H7 (cell line): Measurements from ENCODE around the gene ALPL. TPM values are rescaled to one million over a fixed set of nuclear protein-coding genes. Genes with fewer than 3 reads are reported as not detected.
A peak's percentile ranks its signal among the peaks of the same experiment; 100 is the strongest.

Experiments used
- DNase-seq: peaks from one replicate; pipeline ENCODE4 v3.0.0; 2012
- H3K27me3 ChIP-seq: 2 replicates; pipeline ENCODE4 v1.6.0; 2011; ENCODE audit warnings: mild to moderate bottlenecking, low read length; ENCODE audit not compliant: control insufficient read depth, insufficient read depth
- H3K36me3 ChIP-seq: replicated peaks from 2 replicates; pipeline ENCODE4 v1.5.1; 2011; ENCODE audit warnings: low read length; ENCODE audit not compliant: control insufficient read depth, insufficient read depth
- H3K4me3 ChIP-seq: 2 replicates; pipeline ENCODE4 v1.5.1; 2011; ENCODE audit warnings: low read depth, mild to moderate bottlenecking, control low read depth, low read length, moderate library complexity; ENCODE audit not compliant: insufficient read depth
- total RNA-seq: library from RNA; depleted of rRNA; stranded (reverse); fragments of >200 nt; shearing (Covaris generic); gene quantifications from 2 replicates; pipeline ENCODE4 v1.2.3, GENCODE V29; 2014

The ALPL gene
- total RNA-seq, 1 experiment from 2014 or later: 187 TPM

DNA sequence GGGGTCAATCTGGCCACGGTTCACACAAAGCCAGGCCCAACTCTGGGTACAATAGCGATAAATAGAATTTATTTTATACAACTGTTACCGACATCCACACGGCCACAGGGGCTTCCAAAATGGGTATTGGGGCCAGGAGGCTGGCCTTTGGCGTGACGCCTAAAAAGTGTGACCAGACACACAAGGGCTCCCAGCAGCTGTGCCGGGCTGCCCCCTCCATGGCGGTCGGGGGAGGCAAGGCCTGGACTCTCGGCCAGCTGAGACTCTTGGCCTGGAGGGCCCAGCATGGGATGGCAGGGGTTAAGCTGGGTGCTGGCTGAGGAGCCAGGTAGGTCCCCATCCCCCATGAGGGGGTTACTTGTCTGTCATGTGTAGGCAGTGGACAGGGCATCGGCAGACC, 87.0 kb downstream of the ALPL start:
- no peaks in the 10 kb centered on the region; the same call in 1 of the 2 replicates for H3K27me3 ChIP-seq
- H3K4me3 ChIP-seq: no peak overlapping the region
- no peaks in the 10 kb centered on the region for H3K36me3 ChIP-seq
- no peak for DNase-seq

DNA sequence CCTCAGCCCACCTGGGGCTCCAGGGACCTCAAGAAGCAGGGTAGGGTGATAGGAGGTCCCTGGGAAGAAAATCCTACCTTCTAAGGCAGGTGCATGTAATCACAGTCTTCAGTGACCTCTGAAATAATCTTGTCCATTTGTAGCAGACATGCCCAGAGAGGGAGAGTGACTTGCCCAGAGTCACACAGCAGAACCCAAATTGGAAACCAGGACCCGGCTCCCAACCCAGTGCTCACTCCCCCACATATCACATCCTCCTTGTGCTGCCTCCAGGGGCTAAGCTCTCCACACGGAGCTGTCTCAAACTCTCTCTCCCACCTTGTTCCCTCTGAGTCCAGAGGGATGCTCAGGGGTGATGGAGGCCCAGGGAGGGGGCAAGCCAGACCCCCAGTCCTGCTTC, 87.4 kb downstream of the ALPL start:
- no peak overlapping the region for H3K4me3 ChIP-seq
- no peak for DNase-seq
- H3K27me3 ChIP-seq: no peaks in the 10 kb centered on the region
- H3K36me3 ChIP-seq: no peaks in the 10 kb centered on the region

DNA sequence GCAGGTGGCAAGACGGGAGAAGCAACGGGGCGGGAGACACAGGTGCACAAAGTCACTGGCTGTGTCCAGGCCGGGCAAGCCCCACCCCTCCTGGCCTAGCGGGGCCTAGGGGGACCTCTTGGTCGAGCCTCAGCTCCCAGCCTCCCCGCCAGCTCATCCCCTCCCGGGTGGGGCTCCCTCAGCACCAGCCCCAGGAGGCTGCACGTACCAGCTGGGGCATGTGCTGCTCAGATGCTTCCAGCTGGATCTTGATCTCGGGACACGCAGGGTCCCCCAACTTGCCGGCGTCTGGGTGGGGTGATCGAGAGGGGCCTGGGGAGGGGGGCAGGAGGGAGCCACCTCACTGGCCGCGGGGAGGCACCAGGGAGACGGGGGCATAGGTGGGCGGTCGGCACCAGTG, 88.5 kb downstream of the ALPL start:
- no peaks in the 10 kb centered on the region for H3K27me3 ChIP-seq
- no peaks in the 10 kb centered on the region for H3K36me3 ChIP-seq
- DNase-seq: no peak
- H3K4me3 ChIP-seq: no peak overlapping the region

DNA sequence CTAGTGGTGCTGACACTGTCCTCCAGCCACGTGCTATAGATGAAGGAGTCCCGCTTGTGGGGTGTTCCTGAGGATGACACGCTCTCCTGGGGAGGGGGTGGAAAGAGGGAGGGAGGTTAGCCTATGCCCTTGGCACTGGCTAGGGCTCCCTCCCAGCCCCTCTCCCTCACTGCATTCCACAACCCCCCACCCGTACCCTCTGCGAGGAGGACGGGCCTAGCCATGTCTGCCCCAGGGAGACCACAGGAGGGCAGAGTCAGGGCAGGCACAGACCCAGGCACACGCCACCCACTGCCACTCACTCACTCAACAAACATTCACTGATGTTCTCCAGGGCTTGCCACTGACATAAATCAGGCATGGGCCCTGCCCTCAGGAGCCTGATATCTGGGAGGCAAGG, 89.2 kb downstream of the ALPL start:
- no peak overlapping the region for H3K4me3 ChIP-seq
- H3K36me3 ChIP-seq: no peaks in the 10 kb centered on the region
- no peak for DNase-seq
- no peaks in the 10 kb centered on the region for H3K27me3 ChIP-seq

DNA sequence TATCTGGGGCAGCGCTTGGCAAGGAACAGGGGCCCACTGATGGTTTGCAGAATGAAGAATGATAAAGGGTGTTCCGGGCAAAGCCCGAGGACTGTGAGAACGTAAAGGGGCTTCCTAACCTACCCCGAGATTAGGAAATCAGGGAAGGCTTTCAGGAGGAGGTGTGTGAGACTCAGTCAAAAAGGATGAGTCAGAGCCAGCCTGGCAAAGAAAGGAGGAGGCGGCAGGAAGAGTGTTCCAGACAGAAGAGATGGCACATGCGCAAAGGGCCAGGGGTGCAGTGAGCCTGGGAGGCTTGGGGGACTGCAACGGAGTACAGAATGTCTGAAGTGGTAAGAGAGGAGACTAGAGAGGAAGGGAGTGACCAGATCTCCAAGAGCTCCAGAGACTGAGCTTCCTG, 89.7 kb downstream of the ALPL start:
- no peak for DNase-seq
- Histone ChIP-seq H3K36me3 (no peaks in the 10 kb centered on the region), H3K27me3 (no peaks in the 10 kb centered on the region), H3K4me3 (no peak overlapping the region)

DNA sequence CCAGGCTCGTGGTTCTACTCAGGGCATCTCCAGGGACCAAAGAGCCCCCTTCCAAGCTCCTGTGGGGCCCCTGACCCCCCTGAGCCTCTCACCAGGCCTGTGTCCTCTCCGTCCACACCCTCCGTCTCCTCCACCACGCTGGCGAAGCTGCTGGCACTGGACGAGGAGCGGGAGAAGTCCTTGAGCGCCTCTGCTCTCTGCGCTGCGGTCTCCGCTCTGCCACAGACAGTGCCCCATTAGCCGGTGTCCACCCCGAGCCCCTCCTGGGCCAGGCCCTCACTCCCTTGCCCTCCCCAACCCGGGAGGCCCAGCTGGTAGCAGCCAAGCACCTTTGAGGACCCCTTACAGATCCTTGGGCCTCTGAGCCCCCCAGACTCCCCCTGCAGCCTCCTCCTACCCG, 90.2 kb downstream of the ALPL start:
- no peaks in the 10 kb centered on the region for H3K36me3 ChIP-seq
- no peak overlapping the region for H3K4me3 ChIP-seq
- DNase-seq: no peak
- no peaks in the 10 kb centered on the region for H3K27me3 ChIP-seq

DNA sequence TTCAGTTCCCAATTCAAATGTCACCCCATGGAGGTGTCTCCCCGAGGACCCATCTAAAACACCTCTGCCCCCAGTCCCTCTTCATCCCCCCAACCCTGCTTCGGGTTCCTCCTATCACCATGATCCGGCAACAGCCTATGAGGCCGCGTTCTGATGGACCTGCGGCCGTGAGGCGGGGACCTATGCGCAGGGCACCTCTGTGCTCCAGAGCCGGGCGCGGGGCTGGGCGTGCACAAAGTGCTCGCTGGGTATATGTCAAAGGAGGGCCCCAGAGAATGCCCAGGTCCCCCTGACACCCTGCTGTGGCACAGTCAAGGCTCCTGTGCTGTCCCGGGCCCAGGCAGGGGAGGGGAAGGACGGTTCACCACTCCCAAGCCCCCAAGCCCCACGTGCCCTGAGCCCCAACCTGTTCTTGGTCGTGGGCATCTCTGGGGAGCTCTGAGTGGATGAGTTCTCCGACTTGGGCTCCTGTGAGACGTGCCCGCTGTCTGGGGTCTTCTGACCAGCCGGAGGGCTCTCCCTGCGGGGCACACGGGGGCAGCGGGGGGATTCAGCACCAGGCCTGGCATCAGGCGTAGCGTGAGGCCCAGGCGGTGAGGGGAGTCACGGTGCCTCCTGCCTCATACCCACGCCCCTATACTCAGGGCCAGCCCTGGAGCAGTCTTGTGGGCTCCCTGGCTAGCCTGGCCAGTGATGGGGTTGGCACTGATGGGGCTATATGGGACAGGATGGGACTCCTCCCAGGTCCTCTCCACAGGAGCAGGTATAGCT, 92.2 kb downstream of the ALPL start:
- Histone ChIP-seq H3K36me3 (no peaks in the 10 kb centered on the region), H3K27me3 (no peaks in the 10 kb centered on the region), H3K4me3 (no peak overlapping the region)
- no peak for DNase-seq

DNA sequence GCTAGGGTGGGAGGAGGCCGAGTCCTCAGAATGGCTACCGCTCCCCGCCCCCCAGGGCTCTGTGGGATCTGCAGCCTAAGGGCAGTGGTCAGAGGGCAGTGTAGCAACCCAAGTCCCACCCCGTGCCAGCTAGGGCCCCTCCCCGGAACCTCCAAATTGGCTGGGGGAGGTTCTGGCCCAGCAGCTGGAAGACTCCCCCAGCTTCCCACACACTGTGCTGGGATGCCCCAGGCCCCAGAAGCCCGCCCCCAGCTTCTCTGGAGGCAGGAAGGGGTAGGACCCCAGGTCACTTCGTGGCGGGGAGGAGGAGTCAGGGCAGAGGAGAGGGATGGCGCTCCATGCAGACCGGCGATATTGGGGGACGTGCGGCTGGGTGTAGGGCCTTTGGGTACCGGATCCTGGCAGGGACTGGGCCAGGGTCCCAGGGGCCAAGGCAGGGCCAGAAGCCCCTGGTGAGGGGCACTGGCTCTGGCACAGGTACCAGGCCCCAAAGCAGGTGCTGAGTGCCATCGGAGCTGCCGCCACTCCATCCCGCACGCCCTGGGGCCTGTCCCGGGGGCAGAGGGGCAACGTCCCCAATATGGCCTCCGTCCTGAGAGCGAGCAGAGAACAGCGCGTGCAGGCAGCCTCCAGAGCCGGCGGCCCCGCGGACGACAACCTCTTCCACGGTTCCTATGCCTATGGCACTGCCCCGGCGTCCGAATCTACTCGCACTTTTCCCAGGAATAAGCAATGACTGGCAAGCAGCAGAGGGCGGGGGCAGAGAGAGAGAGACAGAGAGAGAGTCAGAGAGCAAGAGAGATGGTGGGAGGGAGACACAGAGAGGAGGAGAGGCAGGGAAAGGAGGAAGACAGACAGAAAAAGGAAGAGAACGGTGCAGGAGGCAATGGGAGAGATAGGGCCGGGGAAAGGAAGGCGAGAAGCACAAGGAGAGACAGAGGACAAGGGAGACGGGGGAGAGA, 94.2 kb downstream of the ALPL start:
- H3K4me3 ChIP-seq: no peak overlapping the region
- H3K36me3 ChIP-seq: no peaks in the 10 kb centered on the region
- no peak for DNase-seq
- H3K27me3 ChIP-seq: no peaks in the 10 kb centered on the region

DNA sequence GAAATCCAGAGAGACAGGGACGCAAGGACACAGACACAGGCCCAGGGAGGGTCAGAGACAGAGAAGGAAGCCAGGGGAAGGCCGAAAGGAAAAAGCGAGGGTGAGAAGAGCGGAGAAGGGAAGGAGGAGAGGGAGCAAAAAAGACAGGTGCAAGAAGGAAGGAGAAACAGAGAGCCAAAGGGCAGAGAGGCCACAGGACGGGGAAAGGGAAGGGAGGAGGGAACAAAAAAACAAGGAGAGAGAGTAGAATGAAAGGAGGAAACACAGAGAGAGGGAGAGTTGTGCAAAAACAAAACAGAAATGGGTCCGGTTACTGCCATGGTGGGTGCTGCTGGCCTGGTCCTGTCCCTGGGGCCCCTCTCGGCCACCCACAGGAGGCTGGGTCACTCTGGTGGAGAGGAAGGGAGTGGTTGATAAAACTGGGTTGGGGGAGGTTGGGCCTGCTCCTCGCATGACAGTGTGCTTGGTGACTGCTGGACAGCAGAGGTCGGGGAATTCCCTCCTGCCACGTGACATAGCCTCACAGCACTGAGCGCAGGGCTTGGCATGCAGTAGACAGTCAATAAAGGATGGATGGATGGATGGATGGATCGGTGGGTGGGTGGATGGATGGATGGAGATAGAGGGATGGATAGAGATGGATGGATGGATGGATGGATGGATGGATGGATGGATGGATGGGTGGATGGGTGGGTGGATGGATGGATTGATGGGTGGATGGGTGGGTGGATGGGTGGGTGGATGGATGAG, 95.2 kb downstream of the ALPL start:
- no peak overlapping the region for H3K4me3 ChIP-seq
- no peaks in the 10 kb centered on the region for H3K36me3 ChIP-seq
- no peak for DNase-seq
- H3K27me3 ChIP-seq: no peaks in the 10 kb centered on the region

DNA sequence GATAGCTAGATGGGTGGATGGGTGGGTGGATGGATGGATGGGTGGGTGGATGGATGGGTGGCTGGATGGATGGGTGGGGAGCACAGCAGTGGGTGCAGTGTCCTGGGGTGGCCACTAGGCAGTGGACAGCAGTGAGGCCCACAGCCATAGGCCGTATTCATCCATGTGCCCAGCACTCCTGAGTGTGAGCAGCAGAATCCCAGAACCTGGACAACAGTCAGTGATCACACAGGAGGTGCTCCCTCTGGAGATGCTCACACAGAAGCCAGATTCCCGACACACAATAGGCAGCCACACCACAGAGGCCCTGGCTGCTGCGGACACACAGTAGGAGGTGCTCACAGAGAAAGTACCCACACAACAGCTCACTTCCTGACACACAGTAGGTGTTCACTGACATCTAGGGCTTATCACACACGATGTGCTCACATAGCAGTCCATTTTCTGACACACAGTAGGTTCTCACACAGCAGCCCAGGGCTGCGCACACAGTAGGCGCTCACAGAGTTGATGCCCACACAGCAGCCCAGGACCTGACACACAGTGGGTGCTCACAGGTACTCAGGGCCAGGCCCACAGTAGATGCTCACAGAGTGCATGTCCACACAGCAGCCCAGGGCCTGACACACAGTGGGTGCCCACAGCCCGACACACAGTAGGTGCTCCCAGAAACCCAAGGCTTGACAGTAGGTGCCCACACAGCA, 95.9 kb downstream of the ALPL start:
- Histone ChIP-seq H3K36me3 (no peaks in the 10 kb centered on the region), H3K4me3 (no peak overlapping the region), H3K27me3 (no peaks in the 10 kb centered on the region)
- no peak for DNase-seq

DNA sequence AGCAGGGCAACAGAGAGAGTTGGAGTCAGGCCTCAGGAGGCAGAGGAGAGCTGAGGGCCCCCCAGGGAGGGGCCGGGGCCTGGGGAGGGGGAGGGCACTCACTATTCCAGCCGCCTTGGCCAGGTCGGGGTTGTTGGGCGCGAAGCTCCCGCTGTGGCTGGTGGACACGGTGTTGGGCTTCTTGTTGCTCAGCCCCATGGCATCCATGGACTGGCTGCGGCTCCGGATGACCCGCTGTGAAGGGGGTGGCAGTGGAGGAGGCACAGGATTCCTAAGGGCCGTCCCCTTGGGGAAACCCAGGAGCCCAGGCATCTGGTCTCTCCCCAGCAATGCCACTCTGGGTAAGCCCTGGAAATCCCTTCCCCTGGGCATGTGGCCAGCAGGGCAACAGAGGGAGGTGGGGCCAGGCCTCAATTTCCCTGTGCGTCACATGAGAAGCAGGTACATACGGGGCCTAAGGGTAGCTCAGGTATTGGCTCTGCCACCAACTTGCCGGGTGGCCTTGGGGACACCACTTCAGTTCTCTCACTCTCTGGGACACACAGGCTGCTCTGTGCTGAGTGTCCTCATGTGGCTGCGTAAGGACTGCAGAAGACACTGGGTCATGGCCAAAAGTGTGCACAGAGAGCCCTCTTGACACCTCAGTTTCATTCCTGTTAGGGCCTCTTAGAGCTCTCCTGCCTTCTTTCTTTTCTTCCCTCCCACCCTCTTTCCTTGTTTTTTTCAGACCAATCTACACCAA, 96.9 kb downstream of the ALPL start:
- no peak for DNase-seq

DNA sequence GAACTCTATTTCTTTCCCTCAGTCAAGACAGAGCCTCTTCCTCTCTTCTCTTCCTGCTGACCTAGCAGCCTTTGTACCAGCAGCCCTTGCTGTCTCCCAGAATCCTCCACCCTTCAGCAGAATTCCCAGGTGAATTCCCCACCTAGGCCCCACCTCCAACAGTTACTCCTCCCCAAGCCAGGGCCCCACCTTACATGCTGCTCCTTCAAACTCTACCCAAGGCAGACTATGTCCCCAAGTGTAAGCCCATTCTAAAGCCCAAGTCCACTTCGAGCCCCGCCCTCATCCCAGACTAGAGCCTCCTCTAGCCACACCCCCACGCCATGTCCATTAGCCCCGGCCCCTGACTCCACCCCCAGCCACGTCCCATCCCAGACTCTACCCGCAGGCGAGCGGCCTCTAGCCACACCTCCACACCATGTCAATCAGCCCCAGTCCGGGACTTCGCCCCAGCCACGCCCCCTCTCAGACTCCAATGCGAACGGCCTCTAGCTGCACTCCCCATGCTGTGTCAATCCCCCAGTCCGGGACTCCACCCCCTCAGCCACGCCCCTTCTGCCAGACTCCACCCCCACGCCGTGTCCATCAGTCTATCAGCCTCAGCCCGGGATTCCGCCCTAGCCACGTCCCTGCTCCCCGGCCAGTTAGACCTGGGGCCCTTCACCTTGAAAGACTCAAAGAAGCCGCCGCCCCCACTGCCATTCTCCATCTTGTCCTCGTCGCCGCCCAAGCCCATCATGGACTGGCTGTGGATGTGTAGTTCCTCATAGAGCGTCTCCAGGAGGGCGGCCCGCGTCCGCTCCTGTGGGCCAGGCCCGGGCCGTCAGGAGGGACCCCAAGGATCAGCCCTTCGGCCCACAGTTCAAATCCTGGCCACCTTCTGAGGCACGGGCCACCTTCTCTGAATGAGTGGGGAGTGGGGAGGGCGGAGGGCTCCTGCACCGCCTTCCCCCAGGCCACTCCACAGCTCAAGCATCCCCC, 98.6 kb downstream of the ALPL start:
- DNase-seq: peak; percentile 100
- H3K36me3 ChIP-seq: no peaks in the 10 kb centered on the region
- no peaks in the 10 kb centered on the region for H3K27me3 ChIP-seq
- H3K4me3 ChIP-seq: no peak overlapping the region

More for the DNA sequence above, 96.9 kb downstream of the ALPL start:
- no peak overlapping the region for H3K4me3 ChIP-seq
- no peaks in the 10 kb centered on the region for H3K27me3 ChIP-seq
- no peaks in the 10 kb centered on the region for H3K36me3 ChIP-seq

DNA sequence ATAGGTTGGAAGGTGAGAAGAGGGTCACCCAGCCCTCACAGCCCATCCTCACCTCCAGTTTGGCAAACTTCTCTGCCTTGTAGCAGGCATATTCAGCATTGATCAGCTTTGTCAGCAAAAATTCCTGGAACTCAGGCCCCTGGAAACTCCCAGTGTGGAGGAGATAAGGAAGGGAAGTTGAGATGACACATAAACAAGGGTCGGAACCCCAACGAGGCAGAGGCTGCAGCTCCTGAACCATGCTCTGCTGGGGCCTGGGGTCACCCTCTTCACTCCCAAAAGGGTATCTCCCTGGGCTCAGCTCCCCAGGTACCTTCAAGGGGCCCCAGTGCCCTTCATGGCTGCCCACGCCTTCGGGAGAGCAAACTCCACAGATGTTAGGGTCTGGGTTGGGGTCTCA, 99.6 kb downstream of the ALPL start:
- no peak for DNase-seq
- H3K4me3 ChIP-seq: no peak overlapping the region
- no peaks in the 10 kb centered on the region for H3K27me3 ChIP-seq
- H3K36me3 ChIP-seq: no peaks in the 10 kb centered on the region
